HFFc6 (cell line): Measurements from ENCODE around the gene MED27. TPM values are rescaled to one million over a fixed set of nuclear protein-coding genes. Genes with fewer than 3 reads are reported as not detected.
A peak's percentile ranks its signal among the peaks of the same experiment; 100 is the strongest.

Source experiments
- DNase-seq: peaks from one replicate; pipeline ENCODE4 v3.0.0-alpha.2; 2018
- H3K27ac Mint-ChIP-seq: 2 replicates; pipeline ENCODE4 v1.8.0; 2020; ENCODE audit warnings: mild to moderate bottlenecking, mixed read lengths
- H3K27me3 Mint-ChIP-seq: 2 replicates; pipeline ENCODE4 v1.8.0; 2021; ENCODE audit warnings: mild to moderate bottlenecking, moderate library complexity, mixed read lengths; ENCODE audit not compliant: insufficient read depth
- H3K36me3 Mint-ChIP-seq: 2 replicates; pipeline ENCODE4 v1.8.0; 2021; ENCODE audit warnings: low read depth, mixed read lengths
- H3K4me1 Mint-ChIP-seq: 2 replicates; pipeline ENCODE4 v1.8.0; 2020; ENCODE audit warnings: low read depth, mixed read lengths
- H3K4me3 Mint-ChIP-seq: 2 replicates; pipeline ENCODE4 v1.8.0; 2020; ENCODE audit warnings: mild to moderate bottlenecking, moderate library complexity, mixed read lengths
- H3K9me3 Mint-ChIP-seq: 2 replicates; pipeline ENCODE4 v1.8.0; 2020; ENCODE audit warnings: mild to moderate bottlenecking, mixed read lengths
- total RNA-seq, 6 experiments: library from RNA; stranded (reverse); fragmentation: NEBNext Ultra II Directional; extraction: Animal tissue kit (Norgen Biotek cat#: 25700); gene quantifications; 2 replicates in 1 of 6; 3 replicates in 5 of 6; pipeline ENCODE4 v1.2.3, GENCODE V29; 2021
- TF ChIP-seq, protein P1 (sequence below): fragments of 200-600 bp; sonication (generic); IDR thresholded peaks from 2 replicates; pipeline ENCODE4 v1.5.0; 2021; ENCODE audit warnings: antibody characterized with exemption, mild to moderate bottlenecking

Gene MED27
- total RNA-seq, 6 experiments from 2014 or later = 30.2 to 37.7 (median 32.7) TPM

DNA sequence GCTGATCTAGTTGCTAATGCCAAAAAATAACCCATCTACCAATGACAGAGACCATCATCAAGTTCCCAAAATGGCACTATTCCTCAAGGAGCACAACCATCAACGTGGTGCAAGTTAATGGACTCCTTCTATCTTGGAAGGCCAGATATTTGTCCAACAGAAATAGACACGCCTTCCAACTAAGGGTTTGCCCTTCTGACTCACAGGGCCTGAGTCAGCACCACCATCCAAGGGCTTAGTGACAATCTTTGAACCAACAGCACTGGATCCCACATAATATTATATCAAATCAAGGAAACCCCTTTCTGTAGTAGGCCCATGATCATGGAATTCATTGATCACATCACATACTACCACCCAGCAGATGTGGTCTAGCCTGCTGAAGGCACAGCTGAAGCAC, 84.3 kb downstream of the MED27 start:
- Mint-ChIP-seq H3K36me3 (peaks cover 41% of the 10 kb centered on the region), H3K27ac (no peak overlapping the region), H3K4me1 (peaks cover 54% of the 10 kb centered on the region), H3K4me3 (no peak overlapping the region), H3K27me3 (peaks cover 1% of the 10 kb centered on the region; the same call in 1 of the 2 replicates), H3K9me3 (peaks cover 6% of the 10 kb centered on the region)
- TF ChIP-seq, protein P1, sequence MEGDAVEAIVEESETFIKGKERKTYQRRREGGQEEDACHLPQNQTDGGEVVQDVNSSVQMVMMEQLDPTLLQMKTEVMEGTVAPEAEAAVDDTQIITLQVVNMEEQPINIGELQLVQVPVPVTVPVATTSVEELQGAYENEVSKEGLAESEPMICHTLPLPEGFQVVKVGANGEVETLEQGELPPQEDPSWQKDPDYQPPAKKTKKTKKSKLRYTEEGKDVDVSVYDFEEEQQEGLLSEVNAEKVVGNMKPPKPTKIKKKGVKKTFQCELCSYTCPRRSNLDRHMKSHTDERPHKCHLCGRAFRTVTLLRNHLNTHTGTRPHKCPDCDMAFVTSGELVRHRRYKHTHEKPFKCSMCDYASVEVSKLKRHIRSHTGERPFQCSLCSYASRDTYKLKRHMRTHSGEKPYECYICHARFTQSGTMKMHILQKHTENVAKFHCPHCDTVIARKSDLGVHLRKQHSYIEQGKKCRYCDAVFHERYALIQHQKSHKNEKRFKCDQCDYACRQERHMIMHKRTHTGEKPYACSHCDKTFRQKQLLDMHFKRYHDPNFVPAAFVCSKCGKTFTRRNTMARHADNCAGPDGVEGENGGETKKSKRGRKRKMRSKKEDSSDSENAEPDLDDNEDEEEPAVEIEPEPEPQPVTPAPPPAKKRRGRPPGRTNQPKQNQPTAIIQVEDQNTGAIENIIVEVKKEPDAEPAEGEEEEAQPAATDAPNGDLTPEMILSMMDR = no peak
- DNase-seq = peak; percentile 16

DNA sequence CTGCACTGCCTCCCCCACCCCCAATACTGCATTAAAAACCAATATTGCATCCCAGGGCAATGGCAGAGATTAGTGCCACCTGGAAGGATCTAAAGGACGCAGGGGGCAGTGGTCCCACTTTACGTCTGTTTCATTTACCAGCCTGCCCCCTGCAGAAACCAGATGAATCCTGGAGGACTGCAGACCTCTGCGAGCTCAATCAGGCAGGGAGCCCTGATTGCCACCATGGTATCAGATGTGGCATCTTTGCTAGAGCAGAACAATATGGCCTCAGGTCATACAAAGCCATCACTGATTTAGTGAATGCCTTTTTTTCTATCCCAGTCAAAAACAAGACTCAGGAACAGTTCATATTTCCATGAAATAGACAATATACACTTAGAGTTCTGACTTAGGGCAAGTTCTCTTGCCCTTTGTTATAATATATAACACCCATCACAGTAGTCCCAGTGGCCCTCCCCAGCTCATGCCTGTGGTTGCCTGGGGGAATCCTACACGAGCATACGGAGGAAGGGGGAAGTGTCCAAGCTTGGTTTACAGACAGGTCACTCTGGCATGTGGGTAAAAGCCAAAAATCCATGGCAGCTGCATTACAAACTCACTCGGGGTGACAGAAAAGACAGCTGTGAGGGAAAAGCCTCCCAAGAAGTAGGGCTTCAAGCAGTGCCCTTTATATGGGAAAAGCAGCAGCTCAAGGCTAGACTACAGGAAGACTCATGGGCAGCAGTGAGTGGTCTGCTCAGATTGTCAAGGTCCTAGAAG, 85.1 kb downstream of the MED27 start:
- DNase-seq = no peak
- TF ChIP-seq, protein P1 = no peak
- no peaks in the 10 kb centered on the region for H3K27me3 Mint-ChIP-seq
- peaks cover 3% of the 10 kb centered on the region; the same call in 1 of the 2 replicates for H3K9me3 Mint-ChIP-seq
- H3K36me3 Mint-ChIP-seq = peaks cover 38% of the 10 kb centered on the region
- H3K4me1 Mint-ChIP-seq = peaks cover 50% of the 10 kb centered on the region
- H3K27ac Mint-ChIP-seq = no peak overlapping the region
- H3K4me3 Mint-ChIP-seq = no peak overlapping the region

DNA sequence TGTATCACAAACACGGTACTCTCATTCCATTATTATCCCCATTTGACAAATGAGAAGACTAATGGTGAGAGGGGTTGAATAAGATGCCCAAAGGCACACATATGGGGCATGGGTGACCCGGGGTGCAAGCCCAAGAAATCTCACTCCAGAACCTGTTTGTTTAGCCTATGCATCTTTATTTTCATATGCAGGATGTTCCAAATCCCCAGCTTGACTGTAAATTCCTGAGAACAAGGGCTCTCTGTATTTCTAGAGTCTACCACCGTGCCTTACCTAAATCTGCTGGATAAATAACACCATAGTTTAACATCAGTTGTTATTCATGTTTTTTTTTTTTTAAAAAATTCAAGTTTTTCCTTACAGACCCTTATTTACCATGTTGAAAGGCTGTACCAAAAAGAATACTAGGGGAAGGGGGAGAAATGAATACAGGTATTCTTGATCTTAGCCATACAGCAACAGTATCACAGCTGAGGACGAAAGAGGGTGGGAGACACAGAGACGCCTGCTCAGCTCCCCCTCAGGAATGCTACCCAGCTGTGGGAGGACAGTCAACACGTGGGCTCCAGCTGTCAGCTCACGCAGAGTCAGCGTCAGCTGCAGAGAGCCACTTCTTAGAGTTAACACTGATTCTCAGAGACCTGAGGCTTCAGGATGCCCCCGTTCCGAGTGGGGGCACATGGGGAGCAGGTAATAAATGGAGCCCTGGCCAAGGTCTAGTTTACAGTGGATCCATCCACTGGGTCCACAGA, 86.6 kb downstream of the MED27 start:
- H3K27me3 Mint-ChIP-seq = no peaks in the 10 kb centered on the region
- TF ChIP-seq, protein P1 = no peak
- H3K36me3 Mint-ChIP-seq = peaks cover 38% of the 10 kb centered on the region
- no peak for DNase-seq
- H3K4me1 Mint-ChIP-seq = peaks cover 35% of the 10 kb centered on the region
- no peak overlapping the region for H3K27ac Mint-ChIP-seq
- no peak overlapping the region for H3K4me3 Mint-ChIP-seq
- peaks cover 3% of the 10 kb centered on the region; the same call in 1 of the 2 replicates for H3K9me3 Mint-ChIP-seq

DNA sequence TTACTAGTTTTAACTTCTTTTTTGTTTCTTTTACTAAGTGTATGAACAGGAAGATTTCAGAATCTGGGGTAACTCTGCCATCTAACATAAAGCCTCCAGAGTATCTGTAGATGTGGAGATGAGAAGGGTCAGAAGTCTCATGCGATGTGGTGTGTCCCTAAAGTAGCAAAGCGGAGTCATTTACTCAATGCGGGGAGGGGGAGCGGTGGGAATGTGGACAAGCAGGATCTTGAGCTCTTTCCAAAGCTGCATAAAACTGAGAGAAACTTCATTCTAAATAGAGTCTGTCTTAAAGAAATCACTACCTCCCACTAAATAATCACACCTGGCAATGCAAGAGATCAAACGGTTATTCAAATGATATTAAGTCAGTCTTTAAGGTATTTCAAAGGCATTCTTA, 92.4 kb downstream of the MED27 start:
- TF ChIP-seq, protein P1 = no peak
- Mint-ChIP-seq H3K9me3 (no peaks in the 10 kb centered on the region), H3K4me3 (peak overlapping the region; percentile 11; the same call in 1 of the 2 replicates), H3K27ac (peak overlapping the region; percentile 51), H3K36me3 (peaks cover 5% of the 10 kb centered on the region), H3K4me1 (peaks cover 58% of the 10 kb centered on the region), H3K27me3 (peaks cover under 1% of the 10 kb centered on the region; the same call in 1 of the 2 replicates)
- DNase-seq = no peak

DNA sequence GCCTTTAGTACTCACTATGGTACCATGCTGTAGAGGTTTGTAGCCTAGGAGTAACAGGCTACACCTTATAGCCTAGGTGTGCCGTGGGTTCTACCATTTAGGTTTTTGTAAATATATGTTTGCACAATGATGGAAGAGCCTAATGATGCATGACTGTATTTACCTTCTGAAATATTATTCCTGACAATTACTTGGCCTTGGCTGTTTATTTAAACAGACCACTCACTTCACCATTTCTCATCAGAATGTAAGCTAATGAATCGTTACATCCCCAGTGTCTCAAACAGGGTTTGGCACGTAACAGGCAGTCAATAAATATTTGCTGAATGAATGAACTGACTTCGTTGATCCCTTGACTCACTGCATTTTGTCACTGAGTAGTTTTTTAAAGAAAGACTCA, 93.1 kb downstream of the MED27 start:
- peak overlapping the region; percentile 27; the same call in 1 of the 2 replicates for H3K27ac Mint-ChIP-seq
- H3K36me3 Mint-ChIP-seq = peaks cover 5% of the 10 kb centered on the region
- no peak overlapping the region for H3K4me3 Mint-ChIP-seq
- H3K27me3 Mint-ChIP-seq = peaks cover 1% of the 10 kb centered on the region; the same call in 1 of the 2 replicates
- peak; percentile 53 for DNase-seq
- no peaks in the 10 kb centered on the region for H3K9me3 Mint-ChIP-seq
- peaks cover 58% of the 10 kb centered on the region for H3K4me1 Mint-ChIP-seq
- TF ChIP-seq, protein P1 = no peak
